ENCODE measurements around the gene ADAM33. TPM values are rescaled to one million over a fixed set of nuclear protein-coding genes. Genes with fewer than 3 reads are reported as not detected.

Gene ADAM33
- total RNA-seq (not detected in 2 replicates), polyA plus RNA-seq (not detected in 2 replicates), polyA minus RNA-seq (not detected in 2 replicates)
- 1.2 TPM for total RNA-seq (2013)

GRCh38 chr20:3681931-3682781 lies at the start of gene ADAM33:
ADAM33 (minus strand) TSS chr20:3682010; CDS start chr20:3682004, 6 bp downstream.
- H3K9ac ChIP-seq (ENCODE audit: low read length), result no peak within 1 kb of the TSS
- TF ChIP-seq EZH2 (IDR thresholded peaks at IDR 0.05; ENCODE audit: borderline replicate concordance, insufficient read depth, low read depth, low read length, poor library complexity, severe bottlenecking) (no peak), CTCF (IDR thresholded peaks at IDR 0.05) (no peak)

More at GRCh38 chr20:3681931-3682781, at the start of gene ADAM33:
- Mint-ChIP-seq H3K27ac (no peak within 1 kb of the TSS), H3K4me1 (no peaks in the 10 kb centered on the region), H3K27me3 (peaks cover 53% of the 10 kb centered on the region), H3K4me3 (no peak within 1 kb of the TSS), H3K9me3 (ENCODE audit: insufficient read depth) (no peaks in the 10 kb centered on the region)
- Histone ChIP-seq H3K4me3 (ENCODE audit: control extremely low read depth in 1 of 5, extremely low read depth in 1 of 5, insufficient read depth in 1 of 5, low read depth in 2 of 5, low read length in 4 of 5) (no peak within 1 kb of the TSS), H3K9me3 (ENCODE audit: control extremely low read depth in 1 of 3, control insufficient read depth in 2 of 3, insufficient read depth in 1 of 3, low read length in 2 of 3) (no peaks in the 10 kb centered on the region), H3K4me1 (ENCODE audit: control insufficient read depth in 2 of 2, insufficient read depth in 2 of 2, low read length in 2 of 2) (no peaks in the 10 kb centered on the region), H2AFZ (ENCODE audit: insufficient read depth, low read depth, low read length, poor library complexity, severe bottlenecking) (no peak within 1 kb of the TSS), H3K79me2 (ENCODE audit: control insufficient read depth, insufficient read depth, low read length) (no peaks in the 10 kb centered on the region), H3K36me3 (replicated peaks in 1 of 2; ENCODE audit: control extremely low read depth in 1 of 2, control insufficient read depth in 1 of 2, extremely low read depth in 1 of 2, insufficient read depth in 2 of 2, low read length in 1 of 2) (no peaks in the 10 kb centered on the region), H3K27ac (ENCODE audit: low read length in 2 of 2) (no peak within 1 kb of the TSS), H3K4me2 (replicated peaks; ENCODE audit: low read depth, low read length, poor library complexity, severe bottlenecking) (peak within 1 kb of the TSS; percentile 12), H3K27me3 (replicated peaks in 1 of 4; ENCODE audit: control extremely low read depth in 1 of 4, control insufficient read depth in 3 of 4, insufficient read depth in 4 of 4, low read length in 3 of 4) (peaks cover 0 to 34% (median 3%) of the 10 kb centered on the region in 4 experiments), H4K20me1 (ENCODE audit: control insufficient read depth, insufficient read depth, low read length, poor library complexity, severe bottlenecking) (no peaks in the 10 kb centered on the region)
- ATAC-seq (ENCODE audit: low read depth) (no peak), DNase-seq (no peak)
- intact Hi-C loops (cut with micrococcal nuclease), result no loop called here
- ChIA-PET POLR2A (no interaction called here), CTCF (interaction anchor here (0.7 kb wide), 1 partner anchor 1340 kb away, joined by 4 read pairs; no protein-coding TSS in a partner anchor)
- 13% methylated on average over 41 of the region's 65 CpGs for WGBS (ENCODE audit: insufficient coverage)

All from B cell (primary cell).